GM19395 (cell line): ENCODE results near the gene EDIL3.

ENCODE experiments used
- ATAC-seq: cut with Tn5 transposase; IDR thresholded peaks from one replicate; pipeline ENCODE4 v1.9.1; 2021; ENCODE audit warnings: mild to moderate bottlenecking, moderate library complexity; ENCODE audit not compliant: unreplicated experiment

The EDIL3 gene

GRCh38 chr5:83983852-83984251 lies 400.8 kb downstream of the EDIL3 start:
- ATAC-seq, result no peak

DNA sequence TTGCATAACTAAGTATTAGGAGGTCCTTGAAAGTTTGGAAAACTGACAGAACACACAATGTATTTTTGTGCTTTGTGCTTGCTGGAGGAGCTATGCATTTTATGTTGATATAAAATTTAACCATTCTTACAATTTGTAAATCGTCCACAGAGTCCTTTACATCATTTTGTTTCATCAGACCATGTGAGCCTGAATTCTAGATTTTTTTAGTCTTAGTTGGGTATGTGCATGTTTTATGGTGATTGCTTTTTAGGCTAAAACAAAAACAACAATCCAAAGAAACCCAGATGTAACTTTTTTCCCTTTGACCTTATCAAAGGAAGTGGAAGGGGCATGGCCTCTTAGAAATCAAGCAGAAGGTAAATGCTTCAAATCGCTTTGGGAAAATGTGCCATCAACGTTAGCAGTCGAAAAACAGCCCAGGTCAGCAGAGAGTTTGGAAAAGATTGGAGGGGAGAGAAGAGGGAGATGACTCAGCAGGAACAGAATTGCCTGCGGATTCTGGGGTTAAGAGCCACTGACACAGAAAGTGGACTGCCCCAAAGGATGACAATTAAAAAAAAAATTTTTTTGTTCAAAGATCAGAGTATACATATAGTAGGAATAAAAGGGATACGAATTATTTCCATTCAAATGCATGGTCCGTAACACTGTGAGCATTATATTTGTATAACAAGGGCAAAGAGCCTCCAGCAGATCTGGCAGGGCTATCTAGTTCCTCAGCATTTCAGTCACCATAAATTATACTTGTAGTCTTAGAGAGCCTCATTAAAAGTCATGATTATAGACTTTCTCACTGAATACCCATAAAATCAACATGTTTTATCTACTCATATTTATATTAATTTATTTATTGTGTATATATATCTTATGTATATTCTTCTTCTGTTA lies 410.5 kb downstream of the EDIL3 start:
- no peak for ATAC-seq

DNA sequence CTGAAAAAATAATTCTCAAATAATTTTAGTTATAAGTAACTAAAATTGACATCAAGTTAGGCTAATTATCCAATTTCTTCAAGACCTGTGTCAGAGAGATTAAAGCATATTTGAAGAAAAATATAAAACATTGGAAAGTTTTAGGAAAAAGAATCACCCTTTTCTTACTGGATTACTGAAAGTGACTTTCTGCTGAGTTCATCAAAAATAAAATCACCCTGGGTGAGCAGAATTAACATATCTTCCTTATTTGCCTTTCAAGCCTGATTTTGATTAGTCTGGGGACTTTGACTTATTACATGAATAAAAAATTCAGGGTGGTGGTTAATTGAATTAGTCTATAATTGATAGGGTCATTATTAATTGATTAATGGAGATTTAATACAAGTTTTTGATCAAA lies 411.8 kb downstream of the EDIL3 start:
- no peak for ATAC-seq

DNA sequence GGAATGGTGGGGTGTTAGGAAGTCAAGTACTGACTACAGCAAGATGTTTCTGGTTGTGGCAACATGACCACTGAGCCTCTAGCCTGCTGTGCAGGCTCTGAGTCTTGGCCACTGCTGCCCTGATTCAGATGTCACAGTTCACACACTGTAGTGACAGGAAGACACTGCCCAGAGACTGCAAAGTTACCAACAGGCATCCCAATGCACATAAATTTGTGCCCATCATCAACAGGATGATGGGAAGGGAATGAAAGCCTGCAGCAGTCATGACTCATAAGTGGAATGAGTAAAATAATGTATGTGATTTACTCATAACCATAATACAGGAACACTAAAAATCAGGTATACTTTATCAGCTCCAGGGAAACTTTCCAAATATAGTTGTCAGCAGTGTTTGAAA lies 412.4 kb downstream of the EDIL3 start:
- ATAC-seq, result no peak

- no peak for ATAC-seq
These were observed 417.3 kb downstream of the EDIL3 start for GRCh38 chr5:83967417-83967816.

DNA sequence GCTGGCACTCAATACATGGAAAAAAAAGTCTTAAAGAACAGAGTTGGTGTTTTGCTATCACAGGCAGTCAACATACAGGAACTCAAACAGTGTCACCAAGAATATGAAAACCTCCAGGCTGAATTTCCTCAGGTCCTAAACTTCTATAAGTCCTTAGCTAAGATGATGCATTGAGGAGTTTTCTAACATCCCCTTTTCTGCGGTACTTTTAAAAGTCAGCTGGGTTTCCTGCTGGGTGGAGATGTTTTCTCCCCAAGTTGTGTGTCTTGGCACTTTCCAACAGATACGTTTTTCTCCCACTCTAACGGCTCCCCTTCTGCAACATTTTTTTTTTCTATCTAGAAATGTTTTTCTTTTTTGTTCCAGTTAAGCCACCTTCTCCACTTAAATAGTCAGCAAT lies 419.2 kb downstream of the EDIL3 start:
- ATAC-seq, result no peak

- ATAC-seq, result no peak
These were observed 420.4 kb downstream of the EDIL3 start for GRCh38 chr5:83964271-83964670.

DNA sequence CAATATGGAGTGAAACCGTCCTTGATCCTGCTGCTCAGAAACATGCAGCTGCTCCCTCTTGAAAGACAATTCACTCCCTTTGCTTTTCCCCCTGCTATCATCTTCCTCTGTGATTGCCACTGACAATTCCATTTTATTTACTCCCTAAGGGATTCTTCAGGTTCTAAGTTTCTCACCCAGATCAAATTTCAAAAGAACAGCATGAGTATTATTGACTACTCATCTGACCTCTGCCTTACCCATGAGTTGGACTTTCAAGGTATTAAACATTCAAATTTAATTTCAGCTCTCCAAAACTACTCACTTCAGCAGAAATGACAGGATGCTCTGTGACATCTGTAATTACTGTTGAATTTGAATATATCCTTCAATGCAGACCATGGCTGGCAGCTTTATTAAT lies 427.5 kb downstream of the EDIL3 start:
- ATAC-seq, result no peak

GRCh38 chr5:83956386-83956785 lies 428.3 kb downstream of the EDIL3 start:
- no peak for ATAC-seq

- no peak for ATAC-seq
These were observed 428.8 kb downstream of the EDIL3 start for GRCh38 chr5:83955916-83956315.

DNA sequence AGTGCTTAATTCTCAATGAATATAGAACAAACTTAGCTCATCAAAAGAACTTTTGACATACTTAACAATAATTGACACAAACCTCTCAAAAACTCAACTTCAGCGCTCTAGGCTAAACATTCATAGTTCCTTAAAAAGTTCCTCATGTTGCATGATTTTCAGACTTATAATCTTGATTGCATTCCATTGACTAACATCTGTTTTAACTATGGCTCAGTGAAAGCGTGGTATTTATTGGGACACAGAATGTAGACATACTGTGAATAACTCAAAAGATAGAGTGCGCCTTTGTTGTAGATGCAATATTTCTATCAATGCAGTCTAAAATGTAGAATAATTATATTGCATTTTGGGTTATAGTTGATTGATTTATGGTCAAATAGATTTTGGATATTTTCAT lies 436.9 kb downstream of the EDIL3 start:
- no peak for ATAC-seq

DNA sequence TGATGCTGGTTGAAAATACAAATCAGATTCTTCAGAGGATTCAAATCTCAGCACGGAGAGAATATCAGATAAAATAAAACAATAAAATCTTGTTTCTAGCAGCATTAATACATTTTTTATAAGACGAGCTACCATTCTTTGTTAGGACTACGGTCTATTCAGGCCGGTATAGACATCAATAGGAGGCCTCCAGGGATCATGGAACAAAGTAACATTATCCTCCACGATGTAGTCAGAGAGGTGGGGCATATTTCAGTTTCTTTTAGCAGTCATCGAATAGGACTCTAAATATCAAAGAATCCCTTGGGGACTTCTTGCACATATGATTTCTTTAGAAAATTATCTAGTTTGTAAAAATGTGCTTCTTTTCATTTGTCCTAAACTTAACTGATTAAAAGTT lies 438.2 kb downstream of the EDIL3 start:
- ATAC-seq, result no peak

GRCh38 chr5:83942155-83942554 lies 442.5 kb downstream of the EDIL3 start:
- no peak for ATAC-seq

DNA sequence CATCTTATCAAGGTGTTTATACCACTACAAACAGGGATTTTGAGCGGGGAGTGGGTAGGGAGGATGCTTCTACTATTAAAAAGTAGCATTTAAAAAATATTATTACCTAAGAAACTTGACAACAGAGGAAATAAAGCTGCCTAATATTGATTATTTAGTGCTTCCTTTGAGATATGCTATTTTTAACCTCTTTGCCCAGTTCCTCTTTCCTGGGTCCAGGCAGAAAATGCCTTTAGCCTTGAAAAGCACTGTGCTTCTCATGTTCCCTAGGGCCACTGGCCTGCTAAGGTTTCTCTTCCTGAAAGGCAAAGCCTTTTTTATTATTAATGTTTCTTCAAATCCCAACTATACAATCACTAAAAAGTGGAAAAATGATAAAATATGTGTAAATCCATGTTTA lies 446.8 kb downstream of the EDIL3 start:
- ATAC-seq, result no peak

DNA sequence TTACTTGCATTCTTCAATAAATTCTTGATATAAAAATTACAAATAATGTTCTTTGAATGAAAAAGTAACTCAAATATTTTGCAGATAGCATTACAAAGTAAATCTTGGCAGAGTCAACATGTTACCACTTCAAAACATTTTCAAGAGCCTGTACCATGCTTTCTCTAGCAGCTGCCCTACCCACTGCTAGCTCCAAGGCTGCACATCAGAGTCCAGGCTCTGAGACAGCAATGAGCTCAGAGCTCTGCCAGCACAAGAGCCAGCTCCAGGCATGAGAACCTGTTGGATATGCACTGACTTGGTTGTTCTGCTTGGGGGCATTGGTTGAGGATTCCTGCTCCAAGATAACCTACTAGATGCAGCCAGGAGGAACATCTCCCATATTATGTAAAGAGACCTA lies 452.7 kb downstream of the EDIL3 start:
- no peak for ATAC-seq

- peak; percentile 82 for ATAC-seq
These were observed 457.4 kb downstream of the EDIL3 start for GRCh38 chr5:83927140-83927733.

DNA sequence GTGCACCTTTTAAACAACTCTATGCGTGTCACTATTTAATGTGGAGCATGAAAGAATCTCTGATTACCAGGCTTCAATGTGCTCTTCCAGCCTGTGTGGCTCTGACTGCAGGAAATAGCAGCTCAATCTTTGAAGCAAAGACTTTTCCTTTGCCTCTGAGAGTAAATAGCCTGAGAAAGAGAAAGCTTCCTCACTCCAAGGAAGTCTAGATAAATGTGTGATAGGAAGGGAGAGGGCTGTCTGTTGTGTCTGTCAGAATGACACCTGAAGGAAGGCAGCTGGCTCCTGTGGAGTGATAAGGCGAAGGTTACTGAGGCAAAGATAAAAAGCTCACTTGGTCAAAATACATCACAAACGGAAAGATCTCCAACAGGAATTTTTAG lies 458.7 kb downstream of the EDIL3 start:
- ATAC-seq, result no peak

- ATAC-seq, result no peak
These were observed 459.2 kb downstream of the EDIL3 start for GRCh38 chr5:83925321-83925954.

DNA sequence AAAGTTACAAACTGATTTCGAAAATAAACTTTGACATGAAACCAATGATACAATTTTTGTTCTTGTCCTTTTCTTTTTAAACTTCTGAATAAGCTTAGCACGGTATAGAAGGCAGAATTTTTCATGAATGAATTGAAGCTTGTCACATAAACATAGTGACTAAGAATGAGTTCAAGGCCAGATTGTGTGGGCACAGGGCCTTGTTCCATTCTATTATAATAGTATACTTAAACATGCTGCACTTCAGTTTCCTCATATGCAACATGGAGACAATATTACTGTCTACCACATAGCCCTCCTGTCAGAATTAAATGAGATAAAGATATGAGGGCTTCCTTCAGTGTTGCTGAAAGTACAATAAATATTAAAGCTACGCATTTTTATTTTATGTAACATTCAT lies 459.8 kb downstream of the EDIL3 start:
- ATAC-seq, result no peak

GRCh38 chr5:83924171-83924570 lies 460.5 kb downstream of the EDIL3 start:
- no peak for ATAC-seq

DNA sequence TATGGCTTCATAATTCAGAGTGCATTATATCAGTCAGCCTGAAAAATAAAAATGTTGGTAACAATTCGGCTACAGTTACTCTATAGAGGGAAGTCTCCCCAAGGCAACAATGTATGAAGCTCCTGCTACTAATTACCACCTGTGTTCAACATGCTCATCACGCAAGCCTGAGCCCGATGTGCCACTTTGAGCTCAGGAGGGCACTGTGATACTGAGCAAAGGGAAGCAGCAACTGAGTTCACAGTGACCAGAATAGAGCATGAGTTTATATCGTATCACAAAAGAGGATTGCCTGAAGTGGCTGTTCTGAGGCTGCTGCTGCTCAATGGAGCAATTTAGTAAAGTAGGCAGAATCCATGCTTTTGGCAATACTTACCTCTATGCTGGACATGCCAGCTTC lies 462.0 kb downstream of the EDIL3 start:
- no peak for ATAC-seq

DNA sequence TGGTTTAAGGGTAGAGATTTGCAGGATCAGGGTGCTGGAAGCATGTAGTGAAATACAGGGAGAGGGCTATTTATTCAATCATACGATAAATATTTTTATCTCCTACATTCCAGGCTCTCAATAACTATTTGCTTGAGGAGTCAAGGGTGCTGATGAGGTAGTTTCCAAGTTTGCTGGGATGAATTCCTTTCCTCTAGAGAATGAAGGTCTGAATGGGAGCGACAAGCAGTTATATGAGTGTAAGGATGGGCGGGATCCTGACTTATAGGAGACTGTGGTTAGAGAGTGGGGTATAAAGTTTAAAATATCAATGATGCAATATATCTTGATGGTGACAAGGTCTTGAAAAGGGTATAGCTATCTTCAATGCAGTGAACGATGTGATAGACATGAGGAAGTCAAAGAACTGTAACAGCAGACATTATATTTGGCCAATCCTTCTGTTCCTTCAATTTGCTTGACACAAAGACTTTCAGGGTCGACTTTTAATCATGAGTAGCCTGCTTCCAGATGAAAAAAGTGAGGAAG lies 462.9 kb downstream of the EDIL3 start:
- no peak for ATAC-seq
